ENCODE results near the gene TTLL9. TPM values are rescaled to one million over a fixed set of nuclear protein-coding genes. Genes with fewer than 3 reads are reported as not detected.

The TTLL9 gene
- polyA plus RNA-seq, 3 donors = 2.7 to 3.3 (median 2.9) TPM

DNA sequence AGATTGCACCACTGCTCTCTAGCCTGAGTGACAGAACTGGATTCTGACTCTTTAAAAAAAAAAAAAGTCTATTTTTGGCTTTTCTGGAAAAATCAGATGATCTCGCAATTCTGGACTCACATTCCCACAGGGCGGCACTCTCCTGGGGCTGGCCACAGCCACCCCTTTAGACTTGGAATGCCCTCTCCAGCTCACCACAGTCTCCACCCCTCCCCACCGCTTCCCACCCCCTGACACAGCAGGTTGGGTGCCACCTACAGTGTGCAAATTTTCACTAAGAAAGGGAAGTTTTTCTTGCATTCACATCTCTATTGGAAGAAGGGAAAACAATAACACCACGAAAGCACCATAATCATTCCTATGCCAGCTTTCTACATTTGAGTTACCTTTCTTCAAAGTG, 66.0 kb downstream of the TTLL9 start:
- DNase-seq (ENCODE audit: low read depth in 3 of 3, low spot score in 2 of 3) = no peak

DNA sequence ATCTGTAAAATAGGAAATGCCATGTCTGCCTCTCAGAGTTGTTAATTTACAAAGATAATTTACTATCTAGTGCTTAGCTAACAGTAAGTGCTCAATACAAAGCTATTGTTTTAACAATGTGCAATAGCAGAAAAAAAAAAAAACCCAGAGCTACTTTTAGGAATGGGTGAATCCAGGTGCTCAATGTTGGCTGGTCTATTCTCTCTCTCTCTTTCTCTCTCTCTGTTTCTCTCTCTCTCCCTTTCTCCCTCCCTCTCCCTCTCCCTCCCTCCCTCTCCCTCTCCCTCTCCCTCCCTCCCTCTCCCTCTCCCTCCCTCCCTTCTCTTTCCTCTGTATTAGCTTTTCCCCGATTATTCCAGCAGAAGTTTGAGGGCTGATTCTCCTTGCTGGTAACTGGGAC, 67.4 kb downstream of the TTLL9 start:
- no peak for DNase-seq (ENCODE audit: low read depth in 3 of 3, low spot score in 2 of 3)

DNA sequence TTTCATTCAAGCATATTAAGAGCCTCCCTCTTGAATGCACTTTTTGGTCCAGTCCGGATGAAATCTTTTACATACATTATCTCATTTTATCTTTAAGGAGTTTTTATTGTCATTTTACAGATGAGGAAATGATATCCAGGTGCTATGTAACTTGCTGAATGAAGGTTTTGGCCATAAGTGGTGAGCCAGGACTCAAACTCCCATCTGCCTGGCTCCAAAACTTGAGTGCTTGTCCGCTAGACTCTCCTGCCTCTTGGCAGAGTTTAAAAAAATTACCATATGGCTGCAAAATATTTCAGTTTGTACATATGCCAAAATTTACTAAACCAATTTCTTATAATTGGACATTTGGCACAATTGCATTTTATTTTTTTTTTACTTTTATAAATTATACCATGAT, 69.2 kb downstream of the TTLL9 start:
- DNase-seq (ENCODE audit: low read depth in 3 of 3, low spot score in 2 of 3) = no peak

DNA sequence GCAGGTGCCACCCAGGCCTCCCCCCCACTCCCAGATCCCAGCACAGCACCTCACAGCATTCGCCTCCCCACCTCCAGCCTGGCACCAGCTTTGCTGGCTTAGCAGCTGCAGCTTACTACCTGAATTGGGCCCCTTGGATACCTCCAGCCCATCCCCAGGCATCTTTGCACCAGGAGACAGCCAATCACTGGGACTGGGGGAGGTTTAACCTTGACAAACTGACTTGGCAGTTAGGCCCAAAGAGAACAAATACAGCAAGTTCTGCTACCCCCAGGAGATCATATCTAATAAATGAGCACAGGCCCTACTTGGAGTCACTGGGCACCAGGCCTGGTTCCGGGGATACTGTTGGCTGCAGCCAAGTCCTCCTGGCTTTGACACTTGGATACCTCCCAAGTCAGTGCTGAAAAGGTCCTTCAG, 72.6 kb downstream of the TTLL9 start:
- DNase-seq (ENCODE audit: low read depth in 3 of 3, low spot score in 2 of 3) = no peak

DNA sequence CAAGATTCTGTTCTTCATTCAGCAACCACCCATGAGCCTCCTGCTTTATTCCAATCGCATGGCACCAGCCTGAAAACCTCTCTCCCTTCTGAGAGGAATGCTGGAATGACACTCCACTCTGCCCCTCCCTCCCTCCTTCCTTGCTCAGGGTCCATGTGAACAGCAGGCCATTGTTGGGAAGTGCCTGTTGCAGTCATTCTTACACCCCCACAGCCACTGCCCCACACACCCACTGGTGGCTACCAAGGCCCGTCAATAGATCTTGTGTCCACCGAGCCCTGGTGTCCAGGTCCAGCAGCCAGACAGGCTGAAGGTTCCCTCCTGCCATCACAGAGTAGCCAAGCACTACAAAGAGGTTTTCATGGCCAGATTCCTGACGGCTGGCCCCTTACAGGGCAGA, 74.9 kb downstream of the TTLL9 start:
- no peak for DNase-seq (ENCODE audit: low read depth in 3 of 3, low spot score in 2 of 3)

DNA sequence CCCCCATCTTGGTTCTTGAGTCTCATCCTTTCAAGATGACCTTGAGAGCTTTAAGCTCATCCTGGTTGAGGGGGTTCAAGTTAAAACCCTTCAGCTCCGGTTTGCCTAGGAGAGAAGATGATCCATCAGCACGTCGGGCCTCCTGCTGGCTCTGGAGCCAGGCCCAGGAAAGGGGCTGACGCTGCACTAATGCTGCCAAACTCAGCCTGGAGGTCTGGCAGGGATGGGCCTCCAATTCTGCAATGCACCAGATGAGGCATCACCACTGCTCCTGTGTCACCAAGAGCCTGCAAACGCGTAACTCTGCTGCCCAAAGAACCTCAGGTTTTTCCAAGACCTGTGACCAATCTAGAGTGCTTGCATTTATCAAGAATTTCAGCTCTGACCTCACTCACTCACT, 75.4 kb downstream of the TTLL9 start:
- DNase-seq (ENCODE audit: low read depth in 3 of 3, low spot score in 2 of 3) = no peak

DNA sequence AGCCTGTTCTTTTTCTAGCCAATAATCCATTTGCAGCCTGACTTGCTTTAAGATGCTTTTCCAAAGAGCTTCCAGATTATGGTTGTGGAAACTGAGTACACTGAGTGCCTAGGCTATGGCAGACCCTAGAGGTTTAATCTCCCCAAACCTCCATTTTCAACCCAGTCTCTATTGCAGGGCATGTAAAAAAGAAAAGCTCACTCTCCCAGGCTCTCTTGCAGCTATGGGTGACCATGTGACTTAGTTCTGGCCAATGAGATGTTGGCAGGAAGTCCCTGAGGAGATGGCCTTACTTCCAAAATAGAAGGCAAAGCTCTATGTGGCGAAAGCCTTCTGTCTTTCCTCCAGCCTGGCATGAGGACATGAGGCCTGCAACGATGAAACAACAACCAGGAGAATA, 77.6 kb downstream of the TTLL9 start:
- no peak for DNase-seq (ENCODE audit: low read depth in 3 of 3, low spot score in 2 of 3)

DNA sequence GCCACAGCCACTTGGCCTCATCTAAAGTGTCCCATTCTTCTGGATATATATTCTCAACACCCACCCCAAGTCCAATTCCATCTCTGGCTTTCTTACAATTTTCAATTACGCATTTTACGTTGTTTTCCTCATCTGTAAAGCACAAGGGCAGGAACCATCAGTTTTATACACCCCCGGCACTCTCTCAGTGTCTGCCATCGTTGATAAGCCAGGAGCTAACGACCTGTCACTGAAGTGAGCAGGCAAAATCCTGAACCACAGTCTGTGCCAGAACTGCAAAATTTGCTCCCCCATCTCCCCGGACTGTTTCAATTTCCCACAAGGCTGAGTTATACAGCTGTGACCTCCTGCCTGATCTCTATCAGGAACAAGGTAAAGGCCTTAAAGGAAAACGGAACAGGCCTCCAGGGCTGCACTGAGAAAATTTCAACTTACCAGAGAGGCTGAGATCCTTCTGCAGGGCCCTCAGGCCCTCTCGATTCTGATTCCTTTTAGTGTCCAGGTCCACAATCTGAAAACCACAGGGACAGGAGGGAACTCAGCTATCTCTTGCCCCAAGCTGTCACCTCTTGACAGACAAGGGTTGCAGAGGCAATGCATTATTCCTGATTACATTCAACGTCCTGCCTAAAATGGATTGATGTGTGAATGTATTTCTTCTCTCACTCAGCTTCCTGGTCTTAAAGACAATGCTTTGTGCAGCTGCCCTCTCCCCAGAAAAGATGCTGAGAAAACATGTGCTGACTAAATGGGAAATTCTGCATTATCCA, 79.6 kb downstream of the TTLL9 start:
- DNase-seq (ENCODE audit: low read depth in 3 of 3, low spot score in 2 of 3) = no peak

DNA sequence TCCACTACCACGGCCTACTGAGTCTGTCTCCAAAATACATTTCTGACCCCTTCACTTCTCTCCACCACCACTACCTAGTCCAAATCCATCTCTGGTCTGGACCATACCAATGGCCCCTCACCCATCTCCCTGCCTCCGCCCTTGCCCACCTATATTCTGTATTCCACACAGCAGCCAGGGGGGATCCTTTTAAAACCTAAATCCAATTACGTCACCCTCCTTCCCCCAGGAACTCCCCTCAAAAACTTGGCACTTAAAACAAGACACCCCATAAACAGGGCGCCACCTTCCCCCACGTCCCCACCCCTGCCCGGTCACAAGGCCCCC, 80.7 kb downstream of the TTLL9 start:
- DNase-seq (ENCODE audit: low read depth in 3 of 3, low spot score in 2 of 3) = no peak

DNA sequence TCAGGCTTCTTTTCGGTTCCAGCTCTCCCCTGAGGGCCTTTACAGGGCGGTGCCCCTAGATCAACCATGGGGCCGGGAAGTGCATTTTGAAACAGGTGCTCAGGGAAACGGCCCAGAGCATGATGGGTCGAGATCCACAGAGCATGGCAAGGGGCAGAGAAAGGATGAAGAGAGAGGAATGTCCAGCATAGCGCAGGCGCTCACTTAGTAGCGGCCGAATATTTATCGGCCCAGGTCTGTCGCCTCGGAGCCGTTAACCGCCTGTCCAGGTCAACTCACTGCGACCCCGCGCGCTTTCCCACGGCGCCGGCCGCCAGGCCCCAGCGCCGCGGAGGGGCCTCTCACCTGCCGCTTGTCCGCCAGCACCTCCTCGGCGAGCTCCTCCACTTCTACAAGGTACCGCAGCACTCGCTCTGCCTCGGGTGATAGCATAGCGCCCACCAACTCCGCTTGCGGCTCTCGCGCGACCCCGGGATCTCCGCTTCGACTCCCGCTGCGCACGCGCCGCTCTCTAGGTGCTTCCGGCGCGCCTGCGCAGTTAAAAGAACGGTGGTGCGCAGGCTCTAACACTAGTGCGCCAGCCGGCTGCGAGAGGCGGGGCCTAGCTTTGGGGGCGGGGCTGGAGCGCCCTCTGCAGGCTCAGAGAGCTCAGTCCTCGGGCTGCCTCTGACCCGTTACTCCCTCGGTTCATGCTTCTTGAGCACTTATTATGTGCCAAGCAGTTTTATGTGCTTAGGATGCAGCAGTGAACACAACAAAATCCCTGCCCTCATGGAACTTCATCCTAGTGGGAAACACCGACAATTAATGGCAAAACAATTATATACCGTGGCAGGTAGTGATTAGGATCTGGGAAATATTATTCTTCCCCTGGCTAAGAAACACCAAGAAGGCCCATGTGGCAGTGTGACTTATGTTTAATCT, 81.4 kb downstream of the TTLL9 start, which contains the start of gene PDRG1:
Gene PDRG1, minus strand, starts transcription at position 517 of the 924 bp plus-strand sequence. Its CDS starts 85 bp downstream, at position 432.
- peak; percentile 89 to 92 (median 91) for DNase-seq (ENCODE audit: low read depth in 3 of 3, low spot score in 2 of 3)

DNA sequence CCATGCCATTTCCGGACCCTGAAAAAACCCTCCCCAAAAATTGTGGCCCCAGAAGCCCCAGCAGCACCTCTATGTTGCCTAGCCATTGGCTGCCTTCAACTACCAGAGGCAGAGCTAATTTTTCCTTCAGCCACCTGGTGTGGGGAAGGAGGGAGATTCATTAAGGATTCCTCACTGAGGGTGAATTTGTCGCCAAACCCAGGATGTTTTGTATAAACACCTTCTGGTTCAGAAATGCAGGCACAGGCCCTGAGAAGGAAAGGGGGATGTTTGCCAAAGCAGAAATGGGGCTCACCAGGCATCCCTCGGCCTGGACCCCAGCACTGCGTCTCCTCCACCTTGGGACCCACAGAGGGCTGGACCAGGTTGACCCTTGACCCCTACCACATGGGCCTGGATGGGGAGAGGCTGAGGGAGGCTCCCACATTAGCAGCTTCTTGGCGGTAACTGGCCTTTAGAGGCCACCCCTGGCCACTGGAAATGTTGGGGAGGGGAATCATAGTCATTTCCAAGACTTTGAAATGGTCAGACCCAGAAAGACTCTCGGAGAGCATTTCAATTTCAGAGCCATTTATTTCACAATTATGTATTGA, 83.2 kb downstream of the TTLL9 start:
- no peak for DNase-seq (ENCODE audit: low read depth in 3 of 3, low spot score in 2 of 3)

DNA sequence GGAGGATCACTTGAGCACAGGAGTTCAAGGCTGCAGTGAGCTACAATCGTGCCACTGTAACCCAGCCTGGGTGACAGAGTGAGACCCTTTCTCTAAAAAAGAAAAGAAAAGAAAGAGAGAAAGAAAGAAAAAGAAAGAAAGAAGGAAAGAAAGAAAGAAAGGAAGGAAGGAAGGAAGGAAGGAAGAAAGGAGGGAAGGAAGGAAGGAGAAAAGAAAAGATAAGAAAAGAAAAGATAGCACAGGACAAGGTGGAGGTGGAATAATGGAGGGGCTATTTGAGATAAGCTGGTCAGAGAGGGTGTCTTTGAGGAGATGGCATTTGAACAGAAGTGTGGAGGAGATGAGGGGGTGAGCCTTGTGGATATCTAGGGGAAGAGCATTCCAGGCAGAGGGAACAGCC, 84.1 kb downstream of the TTLL9 start:
- no peak for DNase-seq (ENCODE audit: low read depth in 3 of 3, low spot score in 2 of 3)

DNA sequence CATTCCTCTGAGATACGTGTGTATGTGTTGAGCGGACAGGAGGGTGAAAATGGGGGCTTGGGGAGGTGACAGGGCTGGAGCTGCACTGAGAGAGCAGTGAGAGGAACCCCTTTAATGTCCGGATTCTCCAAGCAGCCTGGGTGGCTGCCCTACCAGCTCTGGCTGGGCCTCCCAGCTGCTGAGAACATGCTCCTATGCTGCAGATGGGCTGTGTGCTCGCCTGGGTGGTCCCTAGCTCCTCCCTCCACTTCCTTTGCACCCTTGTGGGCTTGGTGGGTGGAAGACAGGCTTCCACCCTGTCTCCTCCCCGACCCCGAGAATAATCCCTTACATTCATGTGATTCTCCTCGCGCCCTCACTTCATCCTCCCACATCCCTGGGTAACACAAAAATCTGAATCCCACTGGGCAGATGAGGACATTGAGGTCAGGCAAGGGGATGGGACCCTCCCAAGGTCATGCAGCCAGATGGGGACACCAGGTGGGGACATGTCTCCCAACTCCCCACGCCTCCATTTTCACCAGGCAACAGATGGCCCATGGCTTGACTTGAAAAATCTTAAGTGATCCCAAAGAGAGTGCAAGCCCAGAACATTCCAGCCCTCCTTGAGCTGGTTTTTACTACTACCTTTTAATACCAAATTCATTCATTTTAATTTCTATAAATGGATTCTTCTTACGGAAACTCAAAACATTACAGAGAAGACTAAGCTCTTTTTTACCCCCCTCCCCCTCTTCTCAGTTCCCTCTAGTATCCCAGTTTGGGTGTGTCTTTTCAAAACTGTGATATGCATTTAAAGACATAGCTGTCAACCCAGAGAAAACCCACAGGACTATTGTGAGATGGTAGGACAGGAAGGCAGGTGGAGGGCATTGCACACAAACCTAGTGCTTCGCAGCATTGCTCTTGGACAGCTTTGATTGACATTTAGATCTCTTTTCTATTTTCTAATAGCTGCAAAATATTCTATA, 86.4 kb downstream of the TTLL9 start:
- DNase-seq (ENCODE audit: low read depth in 3 of 3, low spot score in 2 of 3) = no peak

DNA sequence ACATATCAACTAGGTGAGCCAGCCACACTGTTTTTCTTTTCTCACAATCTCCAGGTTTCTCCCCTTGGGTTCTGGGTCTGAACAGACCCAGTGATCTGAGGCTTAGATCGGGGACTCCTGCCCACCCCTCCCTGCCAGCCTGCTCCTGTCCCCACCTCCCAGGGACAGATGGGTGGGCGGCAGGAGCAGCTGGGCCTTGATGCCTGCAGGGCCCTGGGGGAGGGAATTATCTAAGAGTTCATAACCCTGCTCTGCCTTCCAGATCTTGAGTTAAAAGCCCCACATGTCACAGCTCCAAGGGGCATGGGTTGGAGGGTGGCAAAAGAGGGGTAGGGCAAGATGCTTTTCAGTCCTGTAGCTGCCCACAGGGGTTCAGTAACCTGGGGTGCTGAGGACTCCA, 92.3 kb downstream of the TTLL9 start:
- no peak for DNase-seq (ENCODE audit: low read depth in 3 of 3, low spot score in 2 of 3)

DNA sequence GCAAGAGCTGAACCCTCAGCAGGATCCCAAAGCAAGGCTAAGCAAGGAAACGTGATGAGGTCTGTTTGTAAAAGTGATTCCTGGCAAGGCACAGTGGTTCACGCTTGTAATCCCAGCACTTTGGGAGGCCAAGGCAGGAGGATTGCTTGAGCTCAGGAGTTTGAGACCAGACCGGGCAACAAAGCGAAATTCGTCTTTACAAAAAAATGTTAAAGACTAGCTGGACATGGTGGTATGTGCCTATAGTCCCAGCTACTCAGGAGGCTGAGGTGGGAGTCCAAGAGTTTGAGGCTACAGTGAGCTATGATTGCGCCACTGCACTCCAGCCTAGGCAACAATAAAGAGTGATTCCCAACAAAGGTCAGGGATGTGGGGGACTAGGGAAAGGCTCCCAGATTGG, 93.5 kb downstream of the TTLL9 start:
- no peak for DNase-seq (ENCODE audit: low read depth in 3 of 3, low spot score in 2 of 3)

DNA sequence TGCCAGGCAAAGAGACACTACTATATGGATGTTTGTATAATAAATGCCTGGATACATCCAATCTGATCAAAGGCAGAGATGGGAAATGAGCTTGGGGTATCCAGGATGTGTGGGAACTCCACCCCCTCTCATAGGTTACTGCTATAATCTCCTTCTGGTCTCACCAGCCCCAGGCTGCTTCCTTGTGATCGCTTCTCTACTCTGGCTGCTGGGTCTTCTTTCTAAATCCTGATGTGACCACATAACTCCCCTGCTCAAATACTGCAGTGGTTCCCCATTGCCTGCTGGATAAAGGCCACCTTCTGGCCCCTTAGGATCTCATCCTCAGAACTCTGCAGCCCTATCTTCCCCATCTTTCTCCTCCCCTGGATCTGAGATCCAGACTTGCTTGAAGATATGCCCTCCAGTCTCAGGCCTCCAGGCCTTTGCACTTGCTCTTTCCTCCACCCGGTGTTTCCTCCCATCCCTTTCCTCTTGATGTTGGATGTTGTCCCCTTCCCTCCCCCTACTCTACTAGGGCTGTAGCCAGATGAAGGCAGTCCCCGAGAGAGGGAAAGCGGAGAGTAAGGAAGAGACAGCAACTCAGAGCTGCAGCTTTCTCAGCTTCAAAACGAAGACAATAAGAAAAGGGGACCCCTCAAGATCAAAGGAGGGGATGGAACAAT, 96.7 kb downstream of the TTLL9 start:
- no peak for DNase-seq (ENCODE audit: low read depth in 3 of 3, low spot score in 2 of 3)

DNA sequence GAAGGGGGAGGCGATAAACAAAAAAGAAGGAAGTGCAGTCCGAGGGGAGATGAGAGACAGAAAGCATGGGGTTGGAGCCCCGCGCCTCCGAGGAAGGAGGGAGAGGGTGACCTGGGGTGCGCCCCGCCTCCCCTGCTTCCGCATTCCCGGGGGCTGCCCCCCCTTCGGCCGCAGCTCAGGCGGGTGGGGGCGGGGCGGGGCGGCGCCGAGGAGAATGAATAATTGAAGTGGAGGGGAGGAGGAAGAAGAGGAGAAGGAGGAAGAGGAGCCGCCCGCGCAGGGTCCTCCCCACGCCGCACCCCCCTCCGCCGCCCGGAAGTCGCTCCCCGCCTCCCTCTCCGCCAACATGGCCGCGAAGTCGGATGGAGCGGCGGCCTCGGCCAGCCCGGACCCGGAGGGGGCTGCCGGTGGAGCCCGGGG, 97.4 kb downstream of the TTLL9 start, which contains the start of gene XKR7:
Gene XKR7, plus strand, starts transcription at position 322 of the 420 bp plus-strand sequence. Its CDS starts 25 bp downstream, at position 347.
- DNase-seq (ENCODE audit: low read depth in 3 of 3, low spot score in 2 of 3) = no peak

DNA sequence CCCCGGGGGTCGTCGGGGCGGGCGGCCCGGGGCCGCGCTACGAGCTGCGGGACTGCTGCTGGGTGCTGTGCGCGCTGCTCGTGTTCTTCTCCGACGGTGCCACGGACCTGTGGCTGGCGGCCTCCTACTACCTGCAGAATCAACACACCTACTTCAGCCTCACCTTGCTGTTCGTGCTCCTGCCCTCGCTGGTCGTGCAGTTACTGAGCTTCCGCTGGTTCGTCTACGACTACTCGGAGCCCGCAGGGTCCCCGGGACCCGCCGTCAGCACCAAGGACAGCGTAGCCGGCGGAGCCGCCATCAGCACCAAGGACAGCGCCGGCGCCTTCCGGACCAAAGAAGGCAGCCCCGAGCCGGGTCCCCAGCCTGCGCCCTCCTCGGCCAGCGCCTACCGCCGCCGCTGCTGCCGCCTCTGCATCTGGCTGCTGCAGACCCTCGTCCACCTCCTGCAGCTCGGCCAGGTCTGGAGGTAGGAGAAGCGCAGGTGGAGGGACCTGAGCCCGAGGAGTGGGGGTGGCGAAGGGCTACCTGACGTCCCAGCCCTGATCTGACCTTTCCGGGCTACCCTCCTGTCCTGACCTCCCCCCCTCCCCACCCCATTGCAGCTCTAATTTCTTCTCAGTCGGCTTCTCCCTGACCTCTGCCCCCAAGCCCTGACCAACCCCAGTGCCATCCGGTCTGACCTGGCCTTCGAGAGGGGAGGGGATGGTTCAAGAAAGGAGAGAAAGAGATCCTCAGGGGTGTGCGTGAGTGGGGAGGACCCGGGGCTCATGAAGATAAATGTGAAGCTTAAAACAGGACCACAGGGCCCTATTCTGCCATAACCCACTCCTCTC, 98.1 kb downstream of the TTLL9 start:
- peak; percentile 65 to 79 (median 77) for DNase-seq (ENCODE audit: low read depth in 3 of 3, low spot score in 2 of 3)

DNA sequence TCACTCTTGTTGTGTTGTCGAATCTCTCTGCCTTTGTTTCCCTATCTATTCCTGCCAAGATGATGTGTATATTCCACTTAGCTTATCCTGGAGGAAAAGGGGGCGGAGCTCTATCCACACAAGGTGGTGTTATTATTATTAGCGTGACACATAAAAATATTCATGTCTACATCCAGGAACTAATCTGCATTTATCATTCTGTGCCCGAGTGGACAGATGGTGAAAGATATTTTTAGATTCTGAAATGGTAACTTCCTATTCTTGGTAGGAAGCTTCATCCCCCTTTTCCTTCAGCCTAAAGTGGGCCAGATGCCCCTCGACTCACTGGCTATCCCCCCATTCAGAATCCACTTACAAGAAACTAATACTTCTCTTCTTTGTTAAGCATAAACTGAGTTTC, 99.6 kb downstream of the TTLL9 start:
- no peak for DNase-seq (ENCODE audit: low read depth in 3 of 3, low spot score in 2 of 3)
